ENCODE results near the gene CFAP100. TPM values are rescaled to one million over a fixed set of nuclear protein-coding genes. Genes with fewer than 3 reads are reported as not detected.

The CFAP100 gene
- total RNA-seq, 1 experiment from 2014 or later, result not detected

DNA sequence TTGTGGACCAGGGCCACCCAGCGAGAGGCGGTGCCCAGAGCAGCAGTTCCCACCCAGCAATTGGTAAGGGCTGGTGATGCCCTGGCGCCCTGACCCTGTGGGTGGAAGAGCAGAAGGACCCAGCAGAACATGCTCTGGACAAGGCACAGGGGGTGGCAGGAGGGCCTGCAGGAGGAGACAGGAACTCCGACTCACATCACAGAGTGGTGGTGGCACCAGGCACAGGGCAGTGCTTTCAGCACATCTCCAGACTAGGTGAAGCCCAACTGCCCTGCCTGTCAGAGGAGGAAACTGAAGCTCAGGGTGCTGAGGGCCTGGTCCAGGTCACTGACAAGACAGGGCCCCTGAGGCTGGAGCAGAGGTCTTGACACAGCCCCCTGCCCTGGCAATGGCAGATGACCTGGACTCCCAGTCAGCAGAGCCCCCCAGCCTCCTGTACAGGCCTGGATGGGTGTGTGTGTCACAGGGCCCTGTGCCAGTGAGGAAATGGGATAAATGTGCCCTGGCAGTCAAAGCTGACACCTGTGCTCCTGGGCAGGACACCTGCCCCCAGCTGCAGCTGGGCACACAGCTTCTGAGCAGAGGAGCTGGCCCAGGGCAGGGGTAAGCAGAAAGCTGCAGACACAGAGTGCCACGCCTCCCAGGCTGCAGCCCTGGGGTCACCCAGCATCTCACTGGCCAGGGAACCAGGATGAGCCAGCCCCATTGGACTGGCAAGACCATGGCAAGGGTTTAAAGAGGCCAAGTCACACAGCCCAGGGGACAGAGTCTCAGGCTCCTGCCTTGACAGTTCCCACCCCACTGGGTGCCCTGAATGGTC lies 48.9 kb upstream of the CFAP100 start:
- Histone ChIP-seq H2AFZ (ENCODE audit: low read length) (no peak overlapping the region), H3K4me2 (ENCODE audit: low read length) (no peak overlapping the region), H3K9ac (ENCODE audit: low read length) (no peak overlapping the region), H4K20me1 (ENCODE audit: low read length) (no peaks in the 10 kb centered on the region), H3K4me3 (ENCODE audit: low read length) (no peak overlapping the region), H3K79me2 (ENCODE audit: low read length) (no peaks in the 10 kb centered on the region), H3K9me2 (replicated peaks; ENCODE audit: low read length) (no peaks in the 10 kb centered on the region), H3K27ac (ENCODE audit: low read length) (no peak overlapping the region), H3K9me3 (ENCODE audit: low read length) (no peaks in the 10 kb centered on the region), H3K4me1 (ENCODE audit: insufficient read depth, low read length) (no peaks in the 10 kb centered on the region), H3F3A (ENCODE audit: low read length, unreplicated experiment) (no peaks in the 10 kb centered on the region), H3K36me3 (ENCODE audit: low read depth, low read length) (no peaks in the 10 kb centered on the region), H3K27me3 (ENCODE audit: low read length) (no peaks in the 10 kb centered on the region)
- POLR2A ChIA-PET (ENCODE audit: unreplicated experiment), result no interaction called here
- no peak for DNase-seq
- CTCF ChIA-PET, result no interaction called here
- TF ChIP-seq EZH2phosphoT487 (IDR thresholded peaks at IDR 0.05; ENCODE audit: borderline replicate concordance, low read length) (no peak), EZH2 (IDR thresholded peaks at IDR 0.05; ENCODE audit: low read length, unreplicated experiment) (no peak)
- TF ChIP-seq, protein P1, sequence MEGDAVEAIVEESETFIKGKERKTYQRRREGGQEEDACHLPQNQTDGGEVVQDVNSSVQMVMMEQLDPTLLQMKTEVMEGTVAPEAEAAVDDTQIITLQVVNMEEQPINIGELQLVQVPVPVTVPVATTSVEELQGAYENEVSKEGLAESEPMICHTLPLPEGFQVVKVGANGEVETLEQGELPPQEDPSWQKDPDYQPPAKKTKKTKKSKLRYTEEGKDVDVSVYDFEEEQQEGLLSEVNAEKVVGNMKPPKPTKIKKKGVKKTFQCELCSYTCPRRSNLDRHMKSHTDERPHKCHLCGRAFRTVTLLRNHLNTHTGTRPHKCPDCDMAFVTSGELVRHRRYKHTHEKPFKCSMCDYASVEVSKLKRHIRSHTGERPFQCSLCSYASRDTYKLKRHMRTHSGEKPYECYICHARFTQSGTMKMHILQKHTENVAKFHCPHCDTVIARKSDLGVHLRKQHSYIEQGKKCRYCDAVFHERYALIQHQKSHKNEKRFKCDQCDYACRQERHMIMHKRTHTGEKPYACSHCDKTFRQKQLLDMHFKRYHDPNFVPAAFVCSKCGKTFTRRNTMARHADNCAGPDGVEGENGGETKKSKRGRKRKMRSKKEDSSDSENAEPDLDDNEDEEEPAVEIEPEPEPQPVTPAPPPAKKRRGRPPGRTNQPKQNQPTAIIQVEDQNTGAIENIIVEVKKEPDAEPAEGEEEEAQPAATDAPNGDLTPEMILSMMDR (conservative IDR thresholded peaks at IDR 0.05; ENCODE audit: low read depth, low read length), result no peak
- no TSS peak for BruUV-seq (replicated peaks)
- no peak for ATAC-seq
- intact Hi-C loops (cut with micrococcal nuclease), result no loop called here

DNA sequence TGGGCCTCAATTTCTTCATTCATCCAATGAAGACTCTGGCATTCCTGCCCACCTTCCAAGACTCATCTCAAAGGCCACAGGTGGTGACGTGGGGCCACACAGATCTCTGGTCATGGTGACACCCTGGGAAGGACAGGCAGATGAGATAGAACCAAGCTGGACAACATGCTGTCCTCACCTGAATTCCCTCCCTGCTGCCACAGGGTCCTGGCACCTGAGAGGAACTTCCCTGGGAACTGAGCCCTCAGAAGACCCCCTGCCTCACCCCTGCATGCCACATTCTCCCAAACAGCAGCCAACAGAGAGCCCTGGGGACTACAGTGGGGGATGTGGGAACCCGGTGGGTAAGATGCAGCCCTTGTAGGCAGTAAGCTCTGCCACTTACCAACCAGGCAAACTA lies 48.2 kb upstream of the CFAP100 start:
- POLR2A ChIA-PET (ENCODE audit: unreplicated experiment), result no interaction called here
- no peaks in the 10 kb centered on the region for H3K9me2 ChIP-seq (replicated peaks; ENCODE audit: low read length)
- no peaks in the 10 kb centered on the region for H3K4me1 ChIP-seq (ENCODE audit: insufficient read depth, low read length)

More for the DNA sequence above, 48.2 kb upstream of the CFAP100 start:
- ATAC-seq (no peak), DNase-seq (no peak)
- Histone ChIP-seq H2AFZ (ENCODE audit: low read length) (no peak overlapping the region), H3F3A (ENCODE audit: low read length, unreplicated experiment) (no peaks in the 10 kb centered on the region), H3K36me3 (ENCODE audit: low read depth, low read length) (no peaks in the 10 kb centered on the region), H4K20me1 (ENCODE audit: low read length) (no peaks in the 10 kb centered on the region), H3K79me2 (ENCODE audit: low read length) (no peaks in the 10 kb centered on the region), H3K27me3 (ENCODE audit: low read length) (no peaks in the 10 kb centered on the region), H3K4me3 (ENCODE audit: low read length) (no peak overlapping the region), H3K27ac (ENCODE audit: low read length) (no peak overlapping the region), H3K9me3 (ENCODE audit: low read length) (no peaks in the 10 kb centered on the region), H3K9ac (ENCODE audit: low read length) (no peak overlapping the region), H3K4me2 (ENCODE audit: low read length) (no peak overlapping the region)
- intact Hi-C loops (cut with micrococcal nuclease), result no loop called here
- no TSS peak for BruUV-seq (replicated peaks)
- TF ChIP-seq EZH2 (IDR thresholded peaks at IDR 0.05; ENCODE audit: low read length, unreplicated experiment), result no peak
- TF ChIP-seq, protein P1 (conservative IDR thresholded peaks at IDR 0.05; ENCODE audit: low read depth, low read length), result no peak
- no peak for TF ChIP-seq EZH2phosphoT487 (IDR thresholded peaks at IDR 0.05; ENCODE audit: borderline replicate concordance, low read length)
- CTCF ChIA-PET, result no interaction called here

Data from PC-3 (cell line).